ENCODE results near the gene POLR1A.
A peak's percentile ranks its signal among the peaks of the same experiment; 100 is the strongest.

The POLR1A gene

GRCh38 chr2:86097114-86097896 lies 8.4 kb downstream of the POLR1A start:
- no peak for DNase-seq

GRCh38 chr2:86094229-86094628 lies 11.5 kb downstream of the POLR1A start:
- no peak for DNase-seq

- no peak for DNase-seq
Measured at GRCh38 chr2:86087936-86088850, 17.5 kb downstream of the POLR1A start.

- DNase-seq, result peak in 1 of 2 donors; percentile 55
Measured at GRCh38 chr2:86082756-86083155, 22.9 kb downstream of the POLR1A start.

- no peak for DNase-seq
Measured at GRCh38 chr2:86081724-86082123, 24.0 kb downstream of the POLR1A start.

GRCh38 chr2:86079981-86080911 lies 25.4 kb downstream of the POLR1A start:
- peak; percentile 85 to 91 for DNase-seq

GRCh38 chr2:86078774-86079545 lies 26.7 kb downstream of the POLR1A start:
- peak; percentile 48 to 62 for DNase-seq

- no peak for DNase-seq
Measured at GRCh38 chr2:86075886-86076285, 29.8 kb downstream of the POLR1A start.

GRCh38 chr2:86074811-86075210 lies 30.9 kb downstream of the POLR1A start:
- DNase-seq, result no peak

- DNase-seq, result no peak
Measured at GRCh38 chr2:86074256-86074655, 31.4 kb downstream of the POLR1A start.

- DNase-seq, result no peak
Measured at GRCh38 chr2:86073225-86073624, 32.5 kb downstream of the POLR1A start.

GRCh38 chr2:86072271-86072858 lies 33.3 kb downstream of the POLR1A start:
- peak; percentile 43 to 47 for DNase-seq

GRCh38 chr2:86070868-86071267 lies 34.8 kb downstream of the POLR1A start:
- no peak for DNase-seq

- DNase-seq, result no peak
Measured at GRCh38 chr2:86069783-86070339, 35.8 kb downstream of the POLR1A start.

GRCh38 chr2:86069091-86069685 lies 36.5 kb downstream of the POLR1A start:
- peak in 1 of 2 donors; percentile 17 for DNase-seq

GRCh38 chr2:86068648-86069047 lies 37.0 kb downstream of the POLR1A start:
- DNase-seq, result no peak

- DNase-seq, result peak in 1 of 2 donors; percentile 51
Measured at GRCh38 chr2:86068136-86068588, 37.5 kb downstream of the POLR1A start.

- DNase-seq, result no peak
Measured at GRCh38 chr2:86066915-86067314, 38.8 kb downstream of the POLR1A start.

GRCh38 chr2:86066007-86066578 lies 39.6 kb downstream of the POLR1A start:
- DNase-seq, result no peak

- DNase-seq, result no peak
Measured at GRCh38 chr2:86065512-86065911, 40.2 kb downstream of the POLR1A start.
